Duodenal mucosa (tissue), 2 donors: Measurements from ENCODE around the gene BBX.

Experiments used
- H3K27ac ChIP-seq: one replicate; pipeline ENCODE4 v1.7.0; 2013; ENCODE audit warnings: low read depth, low read length
- H3K27me3 ChIP-seq, 2 donors: one replicate each; pipeline ENCODE4 v1.7.0; 2013; ENCODE audit warnings: low read length in 2 of 2, control low read depth in 1 of 2; ENCODE audit not compliant: insufficient read depth in 2 of 2, control insufficient read depth in 1 of 2
- H3K36me3 ChIP-seq, 2 donors: one replicate each; pipeline ENCODE4 v1.7.0; 2013; ENCODE audit warnings: low read length in 2 of 2, control low read depth in 1 of 2; ENCODE audit not compliant: insufficient read depth in 2 of 2, control insufficient read depth in 1 of 2
- H3K4me1 ChIP-seq, 2 donors: one replicate each; pipeline ENCODE4 v1.7.0; 2013; ENCODE audit warnings: low read length in 2 of 2, control low read depth in 1 of 2; ENCODE audit not compliant: insufficient read depth in 2 of 2, control insufficient read depth in 1 of 2
- H3K4me3 ChIP-seq, 2 donors: one replicate each; pipeline ENCODE4 v1.7.0; 2013; ENCODE audit warnings: low read length in 2 of 2, low read depth in 1 of 2
- H3K9ac ChIP-seq, 2 donors: one replicate each; pipeline ENCODE4 v1.7.0; 2013; ENCODE audit warnings: low read length in 2 of 2, low read depth in 1 of 2
- H3K9me3 ChIP-seq, 2 donors: one replicate each; pipeline ENCODE4 v1.7.0; 2013; ENCODE audit warnings: low read length in 2 of 2, control low read depth in 1 of 2; ENCODE audit not compliant: control insufficient read depth in 1 of 2

Gene BBX

GRCh38 chr3:107531917-107532469, 9.2 kb downstream of the BBX start:
- H3K9me3 ChIP-seq = no peaks in the 10 kb centered on the region
- H3K27me3 ChIP-seq = no peaks in the 10 kb centered on the region
- H3K36me3 ChIP-seq = peaks cover 0 to 2% of the 10 kb centered on the region in 2 donors
- H3K27ac ChIP-seq = no peak overlapping the region
- no peak overlapping the region for H3K4me3 ChIP-seq
- H3K4me1 ChIP-seq = no peaks in the 10 kb centered on the region
- H3K9ac ChIP-seq = no peak overlapping the region

GRCh38 chr3:107540857-107541256, 18.1 kb downstream of the BBX start:
- no peaks in the 10 kb centered on the region for H3K36me3 ChIP-seq
- H3K4me1 ChIP-seq = no peaks in the 10 kb centered on the region
- H3K27ac ChIP-seq = no peak overlapping the region
- no peaks in the 10 kb centered on the region for H3K9me3 ChIP-seq
- no peaks in the 10 kb centered on the region for H3K27me3 ChIP-seq
- H3K9ac ChIP-seq = no peak overlapping the region
- no peak overlapping the region for H3K4me3 ChIP-seq

GRCh38 chr3:107542665-107543064, 19.9 kb downstream of the BBX start:
- no peak overlapping the region for H3K27ac ChIP-seq
- no peaks in the 10 kb centered on the region for H3K27me3 ChIP-seq
- no peak overlapping the region for H3K4me3 ChIP-seq
- no peaks in the 10 kb centered on the region for H3K36me3 ChIP-seq
- H3K4me1 ChIP-seq = no peaks in the 10 kb centered on the region
- no peak overlapping the region for H3K9ac ChIP-seq
- no peaks in the 10 kb centered on the region for H3K9me3 ChIP-seq

GRCh38 chr3:107543666-107544065, 20.9 kb downstream of the BBX start:
- Histone ChIP-seq H3K4me3 (no peak overlapping the region), H3K9ac (no peak overlapping the region), H3K27me3 (no peaks in the 10 kb centered on the region), H3K4me1 (no peaks in the 10 kb centered on the region), H3K36me3 (no peaks in the 10 kb centered on the region), H3K9me3 (no peaks in the 10 kb centered on the region), H3K27ac (no peak overlapping the region)

GRCh38 chr3:107545680-107546120, 22.9 kb downstream of the BBX start:
- no peak overlapping the region for H3K27ac ChIP-seq
- no peaks in the 10 kb centered on the region for H3K9me3 ChIP-seq
- no peaks in the 10 kb centered on the region for H3K27me3 ChIP-seq
- no peaks in the 10 kb centered on the region for H3K4me1 ChIP-seq
- no peak overlapping the region for H3K9ac ChIP-seq
- H3K4me3 ChIP-seq = no peak overlapping the region
- no peaks in the 10 kb centered on the region for H3K36me3 ChIP-seq

GRCh38 chr3:107548601-107549000, 25.8 kb downstream of the BBX start:
- Histone ChIP-seq H3K27ac (no peak overlapping the region), H3K36me3 (no peaks in the 10 kb centered on the region), H3K9ac (no peak overlapping the region), H3K4me3 (no peak overlapping the region), H3K27me3 (no peaks in the 10 kb centered on the region), H3K9me3 (no peaks in the 10 kb centered on the region), H3K4me1 (no peaks in the 10 kb centered on the region)

GRCh38 chr3:107555359-107555758, 32.6 kb downstream of the BBX start:
- Histone ChIP-seq H3K9me3 (no peaks in the 10 kb centered on the region), H3K9ac (no peak overlapping the region), H3K27ac (no peak overlapping the region)

GRCh38 chr3:107557743-107558142, 35.0 kb downstream of the BBX start:
- no peak overlapping the region for H3K4me3 ChIP-seq
- no peaks in the 10 kb centered on the region for H3K36me3 ChIP-seq
- no peaks in the 10 kb centered on the region for H3K27me3 ChIP-seq
- no peaks in the 10 kb centered on the region for H3K4me1 ChIP-seq
- no peak overlapping the region for H3K27ac ChIP-seq
- H3K9me3 ChIP-seq = no peaks in the 10 kb centered on the region
- H3K9ac ChIP-seq = no peak overlapping the region

More at GRCh38 chr3:107555359-107555758, 32.6 kb downstream of the BBX start:
- no peaks in the 10 kb centered on the region for H3K36me3 ChIP-seq
- H3K27me3 ChIP-seq = no peaks in the 10 kb centered on the region
- H3K4me3 ChIP-seq = no peak overlapping the region
- no peaks in the 10 kb centered on the region for H3K4me1 ChIP-seq

GRCh38 chr3:107560166-107560565, 37.4 kb downstream of the BBX start:
- no peaks in the 10 kb centered on the region for H3K4me1 ChIP-seq
- no peak overlapping the region for H3K9ac ChIP-seq
- no peaks in the 10 kb centered on the region for H3K36me3 ChIP-seq
- H3K27me3 ChIP-seq = no peaks in the 10 kb centered on the region
- H3K4me3 ChIP-seq = no peak overlapping the region
- no peaks in the 10 kb centered on the region for H3K9me3 ChIP-seq
- H3K27ac ChIP-seq = no peak overlapping the region

GRCh38 chr3:107561980-107562379, 39.2 kb downstream of the BBX start:
- no peaks in the 10 kb centered on the region for H3K9me3 ChIP-seq
- no peak overlapping the region for H3K9ac ChIP-seq
- H3K4me3 ChIP-seq = no peak overlapping the region
- H3K36me3 ChIP-seq = no peaks in the 10 kb centered on the region
- H3K27me3 ChIP-seq = no peaks in the 10 kb centered on the region
- no peak overlapping the region for H3K27ac ChIP-seq
- H3K4me1 ChIP-seq = no peaks in the 10 kb centered on the region
